Stimulated activated CD8-positive, alpha-beta memory T cell treated with anti-CD3 and anti-CD28 coated beads, Interleukin-12 subunit alpha, Interleukin-12 subunit beta, amount 100 ng/mL, for 24 hours (primary cell): ENCODE data around the gene EMP1.

ENCODE experiments used
- DNase-seq: peaks from one replicate; pipeline ENCODE4 v3.0.0-alpha.2; 2020; ENCODE audit errors: extremely low read depth

EMP1 gene

GRCh38 chr12:13197526-13198143, 1.1 kb downstream of the EMP1 start:
- DNase-seq: no peak

- no peak for DNase-seq
Measured at GRCh38 chr12:13198241-13198640, 1.7 kb downstream of the EMP1 start.

GRCh38 chr12:13198876-13199275, 2.4 kb downstream of the EMP1 start:
- no peak for DNase-seq

GRCh38 chr12:13199592-13199991, 3.1 kb downstream of the EMP1 start:
- DNase-seq: no peak

GRCh38 chr12:13200841-13201240, 4.3 kb downstream of the EMP1 start:
- DNase-seq: no peak

GRCh38 chr12:13203034-13203922, 6.8 kb downstream of the EMP1 start:
- no peak for DNase-seq

- no peak for DNase-seq
Measured at GRCh38 chr12:13204428-13204827, 7.9 kb downstream of the EMP1 start.

- DNase-seq: no peak
Measured at GRCh38 chr12:13205809-13206559, 9.5 kb downstream of the EMP1 start.

- DNase-seq: no peak
Measured at GRCh38 chr12:13206560-13206897, 10.0 kb downstream of the EMP1 start.

- DNase-seq: no peak
Measured at GRCh38 chr12:13208533-13209435, 12.3 kb downstream of the EMP1 start.

- no peak for DNase-seq
Measured at GRCh38 chr12:13209436-13210235, 13.1 kb downstream of the EMP1 start.

- DNase-seq: no peak
Measured at GRCh38 chr12:13210236-13211190, 14.0 kb downstream of the EMP1 start.

- no peak for DNase-seq
Measured at GRCh38 chr12:13211191-13211858, 14.8 kb downstream of the EMP1 start.

GRCh38 chr12:13211859-13212664, 15.5 kb downstream of the EMP1 start:
- no peak for DNase-seq

GRCh38 chr12:13215056-13215455, 18.5 kb downstream of the EMP1 start:
- no peak for DNase-seq

- DNase-seq: no peak
Measured at GRCh38 chr12:13218641-13219040, 22.1 kb downstream of the EMP1 start.

- DNase-seq: no peak
Measured at GRCh38 chr12:13219320-13219719, 22.8 kb downstream of the EMP1 start.

- no peak for DNase-seq
Measured at GRCh38 chr12:13220838-13221237, 24.3 kb downstream of the EMP1 start.
